ENCODE data around the gene L3MBTL1. TPM values are rescaled to one million over a fixed set of nuclear protein-coding genes. Genes with fewer than 3 reads are reported as not detected.

The L3MBTL1 gene
- total and polyA plus RNA-seq, 2 donors (not counting 3 experiments of a cell fraction or from before 2014, with no cell fraction given): 5.2 to 8.2 TPM

DNA sequence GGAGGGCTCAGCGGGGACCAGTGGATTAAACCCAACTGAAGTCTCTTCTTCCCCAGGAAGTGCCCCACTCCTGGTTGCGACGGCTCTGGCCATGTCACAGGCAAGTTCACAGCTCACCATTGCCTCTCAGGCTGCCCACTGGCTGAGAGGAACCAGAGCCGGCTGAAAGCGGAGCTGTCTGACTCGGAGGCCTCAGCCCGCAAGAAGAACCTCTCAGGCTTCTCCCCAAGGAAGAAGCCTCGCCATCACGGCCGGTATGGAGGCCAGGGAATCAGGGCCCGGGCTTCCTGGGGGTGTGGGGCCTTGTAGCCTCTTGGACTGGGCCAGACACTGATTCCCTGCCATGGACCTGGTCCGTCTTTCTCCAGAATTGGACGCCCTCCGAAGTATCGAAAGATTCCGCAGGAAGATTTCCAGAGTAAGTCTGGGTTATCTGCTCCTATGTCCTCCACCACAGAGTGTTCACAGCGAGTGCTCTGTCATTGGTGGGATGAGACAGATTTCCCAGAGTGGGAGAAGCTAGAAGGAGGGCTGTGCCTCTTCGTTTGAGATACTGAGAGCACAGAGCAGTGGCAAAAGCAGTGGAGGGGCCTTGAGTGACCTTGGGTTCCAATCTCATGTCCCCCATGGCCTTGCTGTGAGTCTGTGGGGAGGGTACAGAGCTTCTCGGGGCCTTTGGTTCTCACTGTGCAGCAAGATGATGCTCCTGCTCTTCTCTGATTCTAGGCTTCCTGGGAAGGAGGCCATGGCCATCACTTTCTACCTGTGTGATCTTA, 28.7 kb downstream of the L3MBTL1 start:
- ChIA-PET POLR2A (no interaction called here), CTCF (interaction anchor here (1.4 to 6.2 kb wide), 6 partner anchors 13 to 556 kb away, joined by 3 to 143 read pairs (median 32); no protein-coding TSS in a partner anchor)
- Histone ChIP-seq H3K27me3 (ENCODE audit: control insufficient read depth in 2 of 2, insufficient read depth in 2 of 2, low read length in 2 of 2) (no peaks in the 10 kb centered on the region), H3K4me1 (ENCODE audit: control insufficient read depth, extremely low read depth, insufficient read depth, low read length) (no peaks in the 10 kb centered on the region), H3K9me1 (replicated peaks; ENCODE audit: control insufficient read depth, extremely low read depth, insufficient read depth, low read length) (no peaks in the 10 kb centered on the region), H3K4me3 (replicated peaks in 1 of 3; ENCODE audit: insufficient read depth in 1 of 3, low read depth in 1 of 3, low read length in 3 of 3) (no peak overlapping the region), H3K27ac (ENCODE audit: insufficient read depth, low read depth, low read length) (no peak overlapping the region), H3K79me2 (ENCODE audit: control insufficient read depth, insufficient read depth, low read length) (no peaks in the 10 kb centered on the region), H3K9ac (replicated peaks; ENCODE audit: extremely low read depth, insufficient read depth, low read length) (no peak overlapping the region), H3K36me3 (ENCODE audit: control insufficient read depth in 2 of 2, extremely low read depth in 1 of 2, insufficient read depth in 2 of 2, low read length in 2 of 2) (no peaks in the 10 kb centered on the region), H2AFZ (ENCODE audit: low read depth, low read length) (no peak overlapping the region), H4K20me1 (replicated peaks; ENCODE audit: control insufficient read depth, extremely low read depth, insufficient read depth, low read length) (no peaks in the 10 kb centered on the region), H3K9me3 (replicated peaks; ENCODE audit: control insufficient read depth, insufficient read depth, low read length) (no peaks in the 10 kb centered on the region), H3K4me2 (ENCODE audit: insufficient read depth, low read length) (no peak overlapping the region)
- no peak for TF ChIP-seq FOS (IDR thresholded peaks at IDR 0.05; ENCODE audit: borderline replicate concordance, insufficient read depth, low read length)
- TF ChIP-seq MYC (IDR thresholded peaks at IDR 0.05; ENCODE audit: low read depth, low read length): no peak
- dilution Hi-C loops (cut with MboI; ENCODE audit: extremely low pct_ligation_motif_present, low sequenced_read_pairs): no loop called here
- intact Hi-C loops (cut with micrococcal nuclease): loop anchor here (5.0 kb wide), 1 partner anchor 376 kb away; the partner anchor contains the start of gene TOX2
- no peak for FAIRE-seq
- DNase-seq (ENCODE audit: low read depth, low spot score): no peak
- BruUV-seq (replicated peaks): no TSS peak

DNA sequence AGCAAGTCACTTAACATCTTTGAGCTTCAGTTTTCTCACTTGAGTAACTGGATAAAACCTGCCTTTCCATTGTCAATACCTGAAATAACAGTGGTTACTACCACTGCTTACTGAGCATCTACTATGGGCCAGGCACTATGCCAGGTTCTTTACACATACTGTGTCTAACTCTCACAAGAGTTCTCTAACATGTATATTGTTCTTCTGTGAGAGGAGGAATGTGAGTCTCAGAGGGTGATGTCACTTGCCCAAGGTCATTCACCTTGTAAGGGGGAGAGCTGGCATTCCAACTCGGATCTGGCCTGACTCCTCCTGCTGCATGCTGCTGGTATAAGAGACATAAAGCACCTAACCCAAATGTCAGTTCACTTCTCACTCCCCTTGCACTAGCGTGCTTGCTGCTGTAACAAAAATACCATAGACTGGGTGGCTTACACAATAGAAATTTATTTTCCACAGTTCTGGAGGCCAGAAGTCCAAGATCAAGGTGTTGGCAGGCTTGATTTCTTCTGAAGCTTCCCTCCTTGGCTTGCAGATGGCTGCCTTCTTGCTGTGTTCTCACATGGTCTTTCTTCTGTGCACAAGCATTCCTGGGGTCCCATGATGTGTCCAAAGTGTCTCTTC, 29.4 kb downstream of the L3MBTL1 start:
- H3K9me1 ChIP-seq (replicated peaks; ENCODE audit: control insufficient read depth, extremely low read depth, insufficient read depth, low read length): no peaks in the 10 kb centered on the region
- ChIA-PET CTCF (interaction anchor here (1.4 to 6.2 kb wide), 12 partner anchors 13 to 653 kb away, joined by 3 to 143 read pairs (median 16); partner anchors contain the start of gene IFT52), POLR2A (no interaction called here)
- H4K20me1 ChIP-seq (replicated peaks; ENCODE audit: control insufficient read depth, extremely low read depth, insufficient read depth, low read length): no peaks in the 10 kb centered on the region
- no peaks in the 10 kb centered on the region for H3K4me1 ChIP-seq (ENCODE audit: control insufficient read depth, extremely low read depth, insufficient read depth, low read length)
- H3K9me3 ChIP-seq (replicated peaks; ENCODE audit: control insufficient read depth, insufficient read depth, low read length): no peaks in the 10 kb centered on the region
- no peak overlapping the region for H3K4me3 ChIP-seq (replicated peaks in 1 of 3; ENCODE audit: insufficient read depth in 1 of 3, low read depth in 1 of 3, low read length in 3 of 3)
- H3K4me2 ChIP-seq (ENCODE audit: insufficient read depth, low read length): no peak overlapping the region
- H3K36me3 ChIP-seq (ENCODE audit: control insufficient read depth in 2 of 2, extremely low read depth in 1 of 2, insufficient read depth in 2 of 2, low read length in 2 of 2): no peaks in the 10 kb centered on the region
- DNase-seq (ENCODE audit: low read depth, low spot score): no peak
- no peak for FAIRE-seq
- intact Hi-C loops (cut with micrococcal nuclease) (loop anchor here (1.0 to 5.0 kb wide), 2 partner anchors 88 to 375 kb away; partner anchors contain the start of gene TOX2), dilution Hi-C loops (cut with MboI; ENCODE audit: extremely low pct_ligation_motif_present, low sequenced_read_pairs) (no loop called here)
- no TSS peak for BruUV-seq (replicated peaks)
- TF ChIP-seq CTCF (IDR thresholded peaks at IDR 0.05; ENCODE audit: extremely low read depth in 1 of 2, insufficient read depth in 1 of 2, low read depth in 1 of 2, low read length in 2 of 2) (no peak), MYC (IDR thresholded peaks at IDR 0.05; ENCODE audit: low read depth, low read length) (no peak)
- H2AFZ ChIP-seq (ENCODE audit: low read depth, low read length): no peak overlapping the region
- no peak overlapping the region for H3K9ac ChIP-seq (replicated peaks; ENCODE audit: extremely low read depth, insufficient read depth, low read length)
- no peaks in the 10 kb centered on the region for H3K27me3 ChIP-seq (ENCODE audit: control insufficient read depth in 2 of 2, insufficient read depth in 2 of 2, low read length in 2 of 2)
- no peaks in the 10 kb centered on the region for H3K79me2 ChIP-seq (ENCODE audit: control insufficient read depth, insufficient read depth, low read length)
- no peak overlapping the region for H3K27ac ChIP-seq (ENCODE audit: insufficient read depth, low read depth, low read length)
